Endodermal cell (in vitro differentiated cells): ENCODE results near the gene SLC13A5. TPM values are rescaled to one million over a fixed set of nuclear protein-coding genes. Genes with fewer than 3 reads are reported as not detected.

ENCODE experiments used
- DNase-seq: peaks from one replicate; pipeline ENCODE4 v3.0.0-alpha.2; 2017
- H3K27ac ChIP-seq: 2 replicates; pipeline ENCODE4 v1.5.1; 2013; ENCODE audit warnings: mild to moderate bottlenecking, low read depth, low read length, moderate library complexity
- H3K27me3 ChIP-seq: 2 replicates; pipeline ENCODE4 v1.6.1; 2013; ENCODE audit warnings: mild to moderate bottlenecking, low read length, moderate library complexity; ENCODE audit not compliant: insufficient read depth, control insufficient read depth, poor library complexity, severe bottlenecking
- H3K36me3 ChIP-seq: 2 replicates; pipeline ENCODE4 v1.7.0; 2013; ENCODE audit warnings: mild to moderate bottlenecking, low read length, moderate library complexity; ENCODE audit not compliant: control insufficient read depth, insufficient read depth
- H3K4me1 ChIP-seq: one replicate; pipeline ENCODE4 v1.7.0; 2013; ENCODE audit warnings: low read length; ENCODE audit not compliant: control insufficient read depth, insufficient read depth
- H3K4me3 ChIP-seq: 2 replicates; pipeline ENCODE4 v1.5.1; 2013; ENCODE audit warnings: mild to moderate bottlenecking, low read length, moderate library complexity
- H3K9ac ChIP-seq: 2 replicates; pipeline ENCODE4 v1.6.1; 2013; ENCODE audit warnings: mild to moderate bottlenecking, low read length, moderate library complexity; ENCODE audit not compliant: poor library complexity, severe bottlenecking; ENCODE audit errors: extremely low read depth
- H3K9me3 ChIP-seq: 2 replicates; pipeline ENCODE4 v1.6.1; 2013; ENCODE audit warnings: mild to moderate bottlenecking, low read length, moderate library complexity; ENCODE audit not compliant: control insufficient read depth
- H3K27ac Mint-ChIP-seq: 2 replicates; pipeline ENCODE4 v1.8.0; 2020; ENCODE audit warnings: mixed read lengths
- H3K27me3 Mint-ChIP-seq: 2 replicates; pipeline ENCODE4 v1.8.0; 2021; ENCODE audit warnings: mild to moderate bottlenecking, mixed read lengths; ENCODE audit not compliant: insufficient read depth
- H3K36me3 Mint-ChIP-seq: 2 replicates; pipeline ENCODE4 v1.8.0; 2020; ENCODE audit warnings: low read depth, mixed read lengths
- H3K4me1 Mint-ChIP-seq: 2 replicates; pipeline ENCODE4 v1.8.0; 2020; ENCODE audit warnings: mixed read lengths
- H3K4me3 Mint-ChIP-seq: 2 replicates; pipeline ENCODE4 v1.8.0; 2020; ENCODE audit warnings: mild to moderate bottlenecking, moderate library complexity, mixed read lengths
- H3K9me3 Mint-ChIP-seq: 2 replicates; pipeline ENCODE4 v1.8.0; 2020; ENCODE audit warnings: mild to moderate bottlenecking, mixed read lengths
- CTCF ChIP-seq: fragments of 200-600 bp; sonication (generic); conservative IDR thresholded peaks from 2 replicates; pipeline ENCODE4 v1.5.0; 2021; ENCODE audit warnings: antibody characterized with exemption, mild to moderate bottlenecking
- WGBS, 2 experiments: methylation state at CpG; one replicate each; pipeline versions ENCODE4 v1.1.5 to v1.1.7; 2013; ENCODE audit warnings: missing lambda C conversion rate in 2 of 2, mixed read lengths in 1 of 2; ENCODE audit not compliant: insufficient coverage in 1 of 2, insufficient read length in 1 of 2; 5-methylcytosine and 5-hydroxymethylcytosine counted together
- total RNA-seq, 2 donors: library from RNA; stranded (reverse); fragmentation: NEBNext Ultra II Directional in 1 of 2; extraction: Animal tissue kit (Norgen Biotek cat#: 25700) in 1 of 2; gene quantifications; 2 replicates in 1 of 2; 3 replicates in 1 of 2; pipeline ENCODE4 v1.2.1, GENCODE V29; 2021

SLC13A5 gene
- total RNA-seq, 2 donors from 2014 or later = 3.9 to 8.4 TPM

- peak overlapping the region; percentile 63 for H3K4me3 Mint-ChIP-seq
- peaks cover 68% of the 10 kb centered on the region for H3K27me3 Mint-ChIP-seq
- H3K36me3 Mint-ChIP-seq = no peaks in the 10 kb centered on the region
- Histone ChIP-seq H3K4me1 (no peaks in the 10 kb centered on the region), H3K4me3 (peak overlapping the region; percentile 98), H3K27ac (no peak overlapping the region), H3K27me3 (peaks cover 45% of the 10 kb centered on the region), H3K36me3 (no peaks in the 10 kb centered on the region), H3K9ac (no peak overlapping the region), H3K9me3 (no peaks in the 10 kb centered on the region)
- WGBS, 2 experiments = 6 to 7% methylated on average over 17 to 42 of the region's 46 CpGs
- no peak overlapping the region for H3K27ac Mint-ChIP-seq
- no peaks in the 10 kb centered on the region for H3K9me3 Mint-ChIP-seq
- H3K4me1 Mint-ChIP-seq = peaks cover 27% of the 10 kb centered on the region
- TF ChIP-seq CTCF = no peak
- peak; percentile 91 for DNase-seq
Observed at GRCh38 chr17:6654841-6655731, 58.1 kb downstream of the SLC13A5 start.

GRCh38 chr17:6651919-6652452 lies 61.2 kb downstream of the SLC13A5 start:
- peak; percentile 65 for DNase-seq
- peaks cover 11% of the 10 kb centered on the region for H3K36me3 Mint-ChIP-seq

More at GRCh38 chr17:6651919-6652452, 61.2 kb downstream of the SLC13A5 start:
- H3K9ac ChIP-seq = no peak overlapping the region
- no peaks in the 10 kb centered on the region for H3K9me3 Mint-ChIP-seq
- peaks cover 26% of the 10 kb centered on the region for H3K4me1 Mint-ChIP-seq
- peak overlapping the region; percentile 98 for H3K4me3 ChIP-seq
- peaks cover 33% of the 10 kb centered on the region for H3K27me3 ChIP-seq
- peaks cover 25% of the 10 kb centered on the region for H3K36me3 ChIP-seq
- peak overlapping the region; percentile 10 for H3K27ac ChIP-seq
- H3K27ac Mint-ChIP-seq = no peak overlapping the region
- H3K27me3 Mint-ChIP-seq = peaks cover 47% of the 10 kb centered on the region
- H3K4me3 Mint-ChIP-seq = peak overlapping the region; percentile 98
- H3K9me3 ChIP-seq = no peaks in the 10 kb centered on the region
- WGBS, 2 experiments = 62 to 64% methylated on average over 22 to 47 of the region's 47 CpGs
- TF ChIP-seq CTCF = no peak
- H3K4me1 ChIP-seq = peaks cover 3% of the 10 kb centered on the region
